HG02973 (cell line): ENCODE data around the gene S100A5.
"Not testable (repeated sequence)": the region's sequence is repeated elsewhere in the genome, so short reads cannot be mapped to it uniquely, and the experiment has no call there.

Experiments used
- ATAC-seq: cut with Tn5 transposase; IDR thresholded peaks from one replicate; pipeline ENCODE4 v1.9.1; 2021; ENCODE audit warnings: moderate library complexity; ENCODE audit not compliant: unreplicated experiment

S100A5 gene, protein sequence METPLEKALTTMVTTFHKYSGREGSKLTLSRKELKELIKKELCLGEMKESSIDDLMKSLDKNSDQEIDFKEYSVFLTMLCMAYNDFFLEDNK

DNA sequence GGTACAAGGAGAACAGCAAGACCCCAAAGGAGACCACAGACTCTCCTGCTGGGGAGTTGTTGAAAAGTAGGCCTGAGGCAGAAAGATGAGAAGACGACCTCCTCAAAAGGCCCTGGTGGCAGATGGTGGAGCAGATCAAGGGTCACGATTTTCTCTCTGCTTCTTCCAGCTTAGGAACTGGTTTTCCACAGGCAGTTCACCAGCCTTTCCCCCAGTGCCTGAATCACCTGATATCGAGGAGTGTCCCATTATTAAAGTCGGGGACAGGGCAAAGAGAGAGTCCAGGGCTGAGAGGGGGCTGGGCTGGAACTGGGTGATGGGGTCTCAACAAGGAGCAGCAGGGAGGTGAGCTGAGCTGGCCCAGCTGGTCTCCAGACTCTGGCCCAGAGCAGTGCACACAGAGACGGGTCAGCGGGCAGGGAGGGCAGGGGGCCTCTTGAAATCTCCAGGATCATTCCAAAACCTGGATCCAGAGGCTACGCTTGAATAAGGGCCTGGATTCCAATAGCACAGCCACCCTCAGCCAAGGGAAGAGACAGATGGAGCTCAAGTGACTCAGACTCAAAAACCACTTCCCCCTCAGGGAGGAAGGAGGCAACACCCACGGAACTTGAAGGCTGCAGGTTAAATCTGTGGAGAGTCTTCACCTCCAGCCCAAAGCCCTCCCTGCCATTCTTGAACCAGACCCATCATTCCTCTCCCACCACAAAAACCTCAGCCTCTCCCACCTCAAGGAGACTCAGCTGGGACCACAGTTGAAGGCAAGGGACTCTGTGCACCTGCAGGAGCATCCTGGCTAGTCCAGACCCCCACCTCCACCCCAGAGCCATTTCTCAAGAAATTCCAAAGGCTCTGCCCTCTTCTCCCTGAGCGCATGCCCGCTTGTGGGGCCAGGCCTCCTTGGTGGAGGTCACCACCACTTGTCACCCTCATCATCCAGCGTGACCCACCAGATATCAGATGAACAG, at the start of gene S100A5:
S100A5 (minus strand) TSS at position 541 of the 968 bp plus-strand sequence. CDS start 743 bp downstream, outside the sequence.
- no peak for ATAC-seq

DNA sequence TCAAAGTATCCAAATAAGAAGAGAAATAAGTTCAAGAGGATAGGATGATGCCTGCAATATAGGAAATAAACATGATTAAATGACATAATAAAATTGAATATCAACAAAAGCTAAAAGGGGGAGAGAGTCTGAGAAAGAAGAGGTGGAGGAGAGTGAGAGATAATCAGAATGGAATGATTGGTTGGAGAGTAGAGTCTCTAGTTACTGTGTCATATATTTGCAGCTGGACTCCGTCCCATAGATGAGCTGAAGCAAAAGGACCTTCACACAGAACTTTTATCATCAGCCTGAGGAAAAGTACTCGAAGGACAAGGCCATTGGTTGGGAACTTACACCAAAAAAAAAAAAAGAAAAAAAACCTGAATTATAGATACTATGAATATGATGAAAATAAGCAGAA, 47.7 kb upstream of the S100A5 start:
- no peak for ATAC-seq

DNA sequence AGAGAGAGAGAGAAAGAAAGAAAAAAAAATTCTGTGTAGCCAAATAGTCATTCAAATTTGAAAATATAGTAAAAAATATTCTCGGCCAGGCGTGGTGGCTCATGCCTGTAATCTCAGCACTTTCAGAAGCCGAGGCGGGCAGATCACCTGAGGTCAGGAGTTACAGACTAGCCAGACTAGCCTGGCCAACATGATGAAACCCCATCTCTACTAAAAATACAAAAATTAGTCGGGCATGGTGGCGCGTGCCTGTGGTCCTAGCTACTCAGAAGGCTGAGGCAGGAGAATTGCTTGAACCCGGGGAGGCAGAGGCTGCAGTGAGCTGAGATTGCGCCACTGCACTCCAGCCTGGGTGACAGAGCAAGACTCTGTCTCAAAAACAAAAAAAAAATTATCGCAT, 47.3 kb upstream of the S100A5 start:
- not testable (repeated sequence) for ATAC-seq

DNA sequence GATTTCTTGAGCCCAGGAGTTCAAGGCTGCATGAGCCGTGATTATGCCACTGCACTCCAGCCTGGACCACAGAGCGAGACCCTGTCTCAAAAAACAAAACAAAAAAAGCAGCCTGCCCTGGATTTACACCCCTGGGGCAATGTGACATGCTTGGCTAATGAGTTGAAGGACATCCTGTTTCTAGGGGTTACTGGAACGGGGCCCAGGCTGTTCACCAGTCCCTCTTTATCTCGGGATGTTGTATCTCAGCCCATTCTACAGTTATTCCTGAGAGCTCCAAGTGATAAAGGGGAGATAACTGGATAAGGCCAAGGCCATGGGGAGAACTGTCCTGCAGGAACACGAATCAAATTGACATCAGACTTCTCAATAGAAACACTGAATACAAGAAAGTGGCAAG, 46.6 kb upstream of the S100A5 start:
- no peak for ATAC-seq

DNA sequence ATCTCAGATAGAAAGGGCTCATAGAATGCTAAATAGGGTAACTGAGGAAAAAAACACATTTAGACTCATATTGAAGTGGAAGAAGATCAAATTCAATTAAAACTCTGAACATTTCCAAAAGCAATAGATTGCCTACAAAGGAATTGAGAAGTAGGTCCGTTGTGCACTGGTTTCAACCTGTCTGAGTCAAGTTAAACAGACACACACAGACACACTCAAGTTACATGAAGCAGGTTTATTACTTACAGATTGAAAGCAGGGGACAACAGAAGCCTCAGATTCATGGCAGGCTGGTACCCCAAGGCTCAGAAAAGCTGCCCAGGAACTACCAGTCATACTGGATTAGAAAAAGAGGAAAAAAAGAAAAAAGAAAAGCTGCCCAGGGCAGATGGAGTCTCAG, 45.6 kb upstream of the S100A5 start:
- ATAC-seq: no peak

DNA sequence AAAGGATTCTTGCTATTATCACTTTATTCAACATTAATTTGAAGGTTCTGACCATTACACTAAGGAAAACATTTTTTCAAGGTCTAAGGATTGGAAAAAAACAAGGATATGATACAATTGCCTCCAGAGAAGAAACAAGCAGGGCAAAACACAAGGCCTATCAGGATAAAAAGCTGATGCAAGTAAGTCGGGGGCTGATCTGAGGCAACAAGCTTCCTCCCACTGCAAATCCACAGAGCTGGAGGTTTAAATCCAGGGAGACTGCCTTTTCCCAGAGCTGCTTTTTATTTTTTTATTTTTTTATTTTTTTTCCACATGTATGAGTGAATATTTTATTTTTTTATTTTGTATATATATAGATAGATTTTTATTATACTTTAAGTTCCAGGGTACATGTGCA, 44.3 kb upstream of the S100A5 start:
- no peak for ATAC-seq

DNA sequence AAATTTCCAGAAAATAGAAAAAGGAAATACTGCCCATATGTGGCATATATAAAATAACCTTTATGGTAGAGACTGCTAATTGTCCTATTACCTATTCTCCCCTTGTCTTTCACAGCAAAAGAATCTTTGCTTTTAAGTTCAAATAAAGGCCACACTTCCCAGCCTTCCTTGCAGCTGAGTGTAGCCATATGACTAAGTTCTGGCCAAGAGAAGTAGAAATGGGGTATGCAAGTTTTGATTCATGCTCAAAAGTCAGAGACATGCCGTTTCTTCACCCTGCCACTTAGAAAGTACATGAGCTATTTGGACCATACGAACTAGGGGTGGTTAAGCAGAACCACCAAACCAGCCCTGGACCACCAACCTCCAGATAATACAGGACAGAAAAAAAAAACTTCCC, 43.2 kb upstream of the S100A5 start:
- no peak for ATAC-seq

DNA sequence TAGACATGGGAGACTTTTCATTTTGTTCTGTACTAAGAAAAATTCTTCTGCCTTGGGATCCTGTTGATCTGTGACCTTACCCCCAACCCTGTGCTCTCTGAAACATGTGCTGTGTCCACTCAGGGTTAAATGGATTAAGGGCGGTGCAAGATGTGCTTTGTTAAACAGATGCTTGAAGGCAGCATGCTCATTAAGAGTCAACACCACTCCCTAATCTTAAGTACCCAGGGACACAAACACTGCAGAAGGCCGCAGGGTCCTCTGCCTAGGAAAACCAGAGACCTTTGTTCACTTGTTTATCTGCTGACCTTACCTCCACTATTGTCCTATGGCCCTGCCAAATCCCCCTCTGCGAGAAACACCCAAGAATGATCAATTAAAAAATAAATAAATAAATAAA, 42.8 kb upstream of the S100A5 start:
- not testable (repeated sequence) for ATAC-seq

DNA sequence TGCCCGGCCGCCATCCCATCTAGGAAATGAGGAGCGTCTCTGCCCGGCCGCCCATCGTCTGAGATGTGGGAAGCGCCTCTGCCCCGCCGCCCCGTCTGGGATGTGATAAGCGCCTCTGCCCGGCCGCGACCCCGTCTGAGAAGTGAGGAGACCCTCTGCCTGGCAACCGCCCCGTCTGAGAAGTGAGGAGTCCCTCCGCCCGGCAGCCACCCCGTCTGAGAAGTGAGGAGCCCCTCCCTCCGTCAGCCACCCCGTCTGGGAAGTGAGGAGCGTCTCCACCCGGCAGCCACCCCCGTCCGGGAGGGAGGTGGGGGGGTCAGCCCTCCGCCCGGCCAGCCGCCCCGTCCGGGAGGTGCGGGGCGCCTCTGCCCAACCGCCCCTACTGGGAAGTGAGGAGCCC, 42.1 kb upstream of the S100A5 start:
- ATAC-seq: not testable (repeated sequence)

DNA sequence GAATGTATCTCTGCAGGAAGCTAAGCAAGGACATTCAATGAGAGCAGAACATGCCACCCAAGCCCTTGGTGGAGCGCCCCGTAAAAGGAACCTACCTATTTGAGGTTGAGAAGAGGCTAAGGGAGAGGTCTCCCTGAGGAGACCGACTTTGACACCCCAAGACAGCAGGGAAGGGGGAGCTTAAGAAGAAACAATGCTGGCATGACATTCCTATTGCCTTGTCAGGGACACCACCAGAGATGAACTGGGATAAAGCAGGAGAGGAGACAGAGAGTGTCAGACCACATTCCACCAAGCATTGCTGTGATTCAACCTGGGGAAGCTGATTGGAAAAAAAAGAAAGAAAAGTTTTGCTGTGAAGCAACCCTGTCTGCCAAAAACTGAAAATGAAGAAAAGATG, 38.2 kb upstream of the S100A5 start:
- ATAC-seq: no peak

DNA sequence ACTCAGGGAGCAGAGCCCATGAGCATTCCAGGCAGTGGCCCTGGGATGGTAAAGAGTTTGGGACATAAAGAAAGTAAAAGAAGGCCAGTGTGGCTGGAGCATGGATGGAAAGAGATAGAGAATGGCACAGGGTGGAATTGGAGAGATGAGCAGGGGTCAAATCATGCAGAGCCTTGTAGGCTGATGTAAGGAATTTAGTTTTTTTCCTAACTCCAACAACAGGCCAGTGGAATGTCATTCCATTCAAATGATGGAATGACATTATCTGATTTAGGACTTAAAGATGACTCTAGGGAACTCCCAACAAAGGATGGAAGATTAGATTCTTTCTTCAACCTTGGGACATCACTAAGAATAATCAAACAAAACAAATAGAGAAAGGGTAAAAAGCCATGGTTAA, 37.8 kb upstream of the S100A5 start:
- ATAC-seq: no peak

DNA sequence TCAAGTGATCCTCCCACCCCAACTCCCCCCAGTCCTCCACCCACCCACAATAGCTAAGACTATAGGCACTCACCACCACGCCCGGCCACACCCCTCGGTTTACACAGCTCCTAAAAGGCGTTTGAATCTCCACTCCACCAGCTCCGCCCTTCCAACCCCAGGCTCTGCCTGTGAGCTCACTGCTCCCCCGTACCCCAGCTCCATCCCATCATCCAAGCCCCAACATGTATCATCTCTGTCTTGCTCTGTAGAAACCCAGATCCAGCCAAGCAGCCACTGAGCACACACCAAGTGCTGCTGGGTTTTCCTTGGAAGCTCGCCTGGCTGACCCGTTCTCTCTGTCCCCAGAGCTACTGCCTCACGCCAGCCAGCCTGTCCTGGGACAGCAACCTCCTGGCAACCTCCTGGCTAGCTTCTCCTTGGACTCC, 36.9 kb upstream of the S100A5 start:
- no peak for ATAC-seq

DNA sequence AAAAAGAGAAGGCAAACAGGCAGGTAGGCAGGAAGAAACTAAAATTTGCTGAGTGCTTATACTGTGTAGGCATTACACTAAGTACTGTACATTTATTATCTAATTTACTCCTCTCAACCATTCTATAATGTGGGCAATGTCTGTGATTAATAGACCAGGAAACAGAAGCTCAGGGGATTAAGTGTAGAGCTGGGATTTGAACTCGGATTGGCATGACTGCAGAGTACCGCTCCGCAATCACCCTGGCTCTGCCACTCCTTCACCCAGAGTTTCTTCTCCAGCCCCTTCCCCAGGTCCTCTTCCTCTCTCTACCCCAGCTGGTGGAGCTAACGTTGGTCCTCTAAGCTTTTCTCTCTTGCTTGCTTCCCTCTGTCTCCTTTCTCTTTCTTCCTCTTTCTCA, 36.4 kb upstream of the S100A5 start:
- ATAC-seq: no peak

DNA sequence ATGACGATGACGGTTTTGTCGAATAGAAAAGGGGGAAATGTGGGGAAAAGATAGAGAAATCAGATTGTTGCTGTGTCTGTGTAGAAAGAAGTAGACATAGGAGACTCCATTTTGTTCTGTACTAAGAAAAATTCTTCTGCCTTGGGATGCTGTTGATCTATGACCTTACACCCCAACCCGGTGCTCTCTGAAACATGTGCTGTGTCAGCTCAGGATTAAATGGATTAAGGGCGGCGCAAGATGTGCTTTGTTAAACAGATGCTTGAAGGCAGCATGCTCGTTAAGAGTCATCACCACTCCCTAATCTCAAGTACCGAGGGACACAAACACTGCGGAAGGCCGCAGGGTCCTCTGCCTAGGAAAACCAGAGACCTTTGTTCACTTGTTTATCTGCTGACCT, 34.8 kb upstream of the S100A5 start:
- not testable (repeated sequence) for ATAC-seq

DNA sequence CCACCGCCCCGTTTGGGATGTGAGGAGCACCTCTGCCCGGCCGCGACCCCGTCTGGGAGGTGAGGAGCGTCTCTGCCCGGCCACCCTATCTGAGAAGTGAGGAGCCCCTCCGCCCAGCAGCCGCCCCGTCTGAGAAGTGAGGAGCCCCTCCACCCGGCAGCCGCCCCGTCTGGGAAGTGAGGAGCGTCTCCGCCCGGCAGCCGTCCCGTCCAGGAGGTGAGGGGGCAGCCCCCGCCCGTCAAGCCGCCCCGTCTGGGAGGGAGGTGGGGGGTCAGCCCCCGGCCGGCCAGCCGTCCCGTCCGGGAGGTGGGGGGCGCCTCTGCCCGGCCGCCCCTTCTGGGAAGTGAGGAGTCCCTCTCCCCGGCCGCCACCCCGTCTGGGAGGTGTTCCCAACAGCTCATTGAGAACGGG, 34.4 kb upstream of the S100A5 start:
- ATAC-seq: not testable (repeated sequence)

DNA sequence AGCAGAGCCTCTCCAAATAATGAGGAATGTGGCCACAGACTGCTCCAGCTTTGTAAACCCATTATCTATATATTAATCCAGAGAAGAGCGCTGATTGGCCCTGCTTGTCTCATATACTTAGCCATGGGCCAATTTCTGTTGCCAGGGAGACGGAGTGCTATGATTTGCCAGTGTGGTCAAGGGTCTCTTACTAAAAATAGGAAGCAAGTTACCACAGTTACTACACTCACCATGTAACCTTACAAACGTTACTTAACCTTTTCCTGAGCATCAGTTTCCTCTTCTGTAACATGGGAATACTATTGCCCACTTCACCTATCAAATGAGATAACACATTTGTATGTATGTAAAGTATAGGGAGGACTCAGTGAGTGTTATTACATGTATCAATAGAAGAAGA, 32.6 kb upstream of the S100A5 start:
- no peak for ATAC-seq

DNA sequence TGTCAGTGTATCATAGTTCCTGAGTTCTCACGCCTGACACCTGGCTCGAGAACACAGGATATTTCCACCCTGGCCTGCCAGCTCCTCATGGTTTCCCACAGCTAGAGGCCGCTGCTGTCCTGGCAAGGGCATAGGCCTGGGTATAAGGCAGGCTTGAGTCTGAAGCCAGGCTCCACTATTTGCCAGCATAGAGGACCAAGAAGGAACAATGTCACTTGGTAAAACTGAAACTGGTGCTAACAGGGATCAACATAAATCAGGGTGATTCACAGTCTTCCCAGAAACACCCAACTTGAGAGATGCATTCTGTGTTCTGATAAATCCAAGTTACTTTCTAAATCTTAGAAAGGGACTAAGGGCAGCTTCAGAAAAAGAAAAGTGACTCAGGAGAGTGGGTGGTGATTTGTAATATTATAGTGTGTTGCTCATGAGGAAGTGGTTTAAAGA, 31.9 kb upstream of the S100A5 start:
- ATAC-seq: no peak

DNA sequence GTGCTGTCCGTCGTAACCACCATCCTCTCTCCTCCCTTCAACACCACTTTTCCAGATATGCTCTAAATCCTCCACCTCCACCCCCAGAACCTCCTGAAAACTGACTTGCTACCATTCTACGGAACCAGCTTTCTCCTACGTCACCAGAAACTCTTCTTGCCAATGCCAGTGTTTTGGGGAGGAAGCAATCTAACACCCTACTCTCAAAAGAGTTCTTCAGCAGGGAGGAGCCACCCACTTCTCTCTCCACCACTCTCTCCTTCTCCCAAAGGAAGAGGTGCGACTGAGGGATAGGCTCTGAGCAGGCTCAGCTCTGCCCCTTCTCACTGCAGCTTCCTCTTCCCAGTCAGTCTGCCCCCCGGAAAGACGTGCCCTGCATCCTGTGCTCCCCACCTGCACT, 31.0 kb upstream of the S100A5 start:
- ATAC-seq: no peak

DNA sequence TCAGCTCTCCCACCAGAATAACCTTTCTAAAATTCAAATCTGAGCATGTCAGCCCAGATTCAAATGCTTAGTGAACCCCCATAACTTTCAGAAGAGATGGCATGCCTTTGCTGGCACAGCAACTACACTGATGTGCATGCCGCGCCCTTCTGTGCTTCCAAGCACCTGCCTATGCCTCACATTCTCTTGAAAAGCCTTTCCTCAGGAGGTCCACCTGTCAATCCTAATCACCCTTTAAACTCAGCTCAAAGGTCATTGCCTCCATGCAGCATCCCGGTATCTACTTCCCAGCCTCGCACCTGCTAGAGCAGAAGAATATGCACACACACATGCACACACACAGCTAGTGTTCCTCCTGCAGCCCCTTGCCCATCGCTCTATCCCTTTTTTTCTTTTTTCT, 30.1 kb upstream of the S100A5 start:
- no peak for ATAC-seq

DNA sequence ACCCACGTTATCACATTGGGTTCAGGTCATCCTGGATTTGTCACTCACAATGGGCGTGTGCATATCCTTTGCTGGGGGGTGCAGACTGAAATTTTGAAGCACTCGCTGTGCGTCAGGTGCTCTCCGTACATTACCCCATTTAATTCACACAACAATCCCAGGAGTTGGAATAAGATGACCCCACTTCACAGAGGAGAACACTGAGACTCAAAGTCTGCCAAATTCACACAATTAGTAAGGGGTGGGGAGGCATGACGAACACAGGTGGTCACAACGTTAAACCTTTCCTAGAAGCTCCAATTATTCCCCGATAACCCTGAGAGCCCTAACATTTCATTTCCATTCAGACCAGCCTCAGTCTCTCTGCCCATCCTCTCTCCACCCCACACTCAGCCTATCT, 28.7 kb upstream of the S100A5 start:
- ATAC-seq: no peak

DNA sequence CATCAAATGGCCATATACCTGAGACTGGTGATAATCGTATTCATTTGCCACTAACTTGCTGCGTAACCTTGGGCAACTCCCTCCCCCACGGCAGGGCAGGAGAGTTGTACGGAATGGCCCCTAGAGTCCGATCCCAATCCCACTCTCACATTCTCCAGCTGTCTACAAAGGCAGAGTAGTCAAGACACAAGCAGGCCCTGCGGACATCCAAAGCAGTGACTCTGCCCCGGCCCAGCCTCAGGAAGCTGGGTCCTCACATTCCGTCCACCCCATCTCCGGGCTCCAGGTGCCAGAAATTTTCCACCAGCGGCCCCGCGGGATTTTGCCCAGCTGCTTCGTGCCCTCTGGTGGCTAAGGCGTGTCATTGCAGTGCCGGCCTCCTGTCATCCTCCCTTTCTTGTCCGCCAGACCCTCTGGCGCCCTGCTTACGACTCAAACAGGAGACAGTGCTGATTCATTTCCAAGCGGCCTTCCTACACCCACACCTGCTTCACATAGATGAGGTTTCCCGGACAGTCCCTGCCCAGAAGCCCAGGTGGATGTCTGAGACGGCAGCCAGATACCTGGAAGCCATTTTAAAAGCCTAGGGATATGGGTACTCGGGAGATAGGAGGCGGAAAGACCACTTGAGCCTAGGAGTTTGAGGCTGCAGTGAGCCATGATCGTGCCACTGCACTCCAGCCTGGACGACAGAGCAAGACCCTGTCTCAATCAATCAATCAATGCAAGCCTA, 27.8 kb upstream of the S100A5 start:
- ATAC-seq: no peak
